T-helper 22 cell (primary cell): ENCODE results near the gene CCDC106.

ENCODE experiments used
- DNase-seq: peaks from one replicate; pipeline ENCODE4 v3.0.0-alpha.2; 2020; ENCODE audit warnings: low read depth

CCDC106 gene

DNA sequence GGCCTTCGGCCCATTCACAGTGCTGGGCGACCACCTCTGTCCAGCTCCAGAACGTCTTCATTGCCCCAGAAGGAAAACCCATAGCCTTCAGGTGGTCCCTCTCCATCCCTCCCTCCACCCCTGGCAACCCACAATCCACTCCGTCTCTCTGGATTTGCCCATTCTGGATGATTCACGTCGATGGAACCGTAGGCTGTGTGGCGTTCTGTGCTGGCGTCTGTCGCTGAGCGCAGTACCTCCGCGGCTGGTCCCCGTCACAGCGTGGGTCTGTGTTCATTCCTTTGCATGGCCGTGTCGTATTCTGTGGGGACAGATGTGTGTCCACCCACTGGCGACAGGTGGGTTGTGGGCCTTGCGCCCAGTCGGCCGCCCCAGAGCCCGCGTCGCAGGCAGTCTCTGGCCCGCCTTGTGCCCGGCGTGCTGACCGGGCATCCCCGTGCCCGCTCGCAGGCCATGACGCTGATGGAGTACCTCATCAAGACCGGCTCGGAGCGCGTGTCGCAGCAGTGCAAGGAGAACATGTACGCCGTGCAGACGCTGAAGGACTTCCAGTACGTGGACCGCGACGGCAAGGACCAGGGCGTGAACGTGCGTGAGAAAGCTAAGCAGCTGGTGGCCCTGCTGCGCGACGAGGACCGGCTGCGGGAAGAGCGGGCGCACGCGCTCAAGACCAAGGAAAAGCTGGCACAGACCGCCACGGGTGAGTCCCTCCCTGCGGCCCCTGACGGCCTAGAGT lies 37.1 kb downstream of the CCDC106 start:
- no peak for DNase-seq

DNA sequence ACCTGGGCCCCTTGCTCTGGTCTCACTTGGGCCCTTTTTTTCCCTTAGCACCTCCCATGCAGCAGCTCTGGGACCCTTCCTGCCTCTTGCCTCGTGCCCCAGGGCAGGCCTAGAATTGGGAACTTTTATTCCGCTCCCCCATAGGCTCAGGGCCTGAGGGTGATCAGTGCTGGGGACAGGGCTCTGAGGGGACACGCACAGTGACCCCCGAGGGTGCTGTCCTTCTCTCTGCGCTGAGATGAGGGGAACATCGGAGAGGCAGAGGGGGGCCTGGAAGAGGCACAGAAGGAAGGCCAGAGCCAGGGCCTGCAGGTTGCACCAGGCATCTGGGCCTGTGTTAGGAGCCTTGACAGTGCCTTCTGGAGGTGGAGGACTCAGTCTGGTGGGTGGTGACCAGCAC lies 37.8 kb downstream of the CCDC106 start:
- no peak for DNase-seq

DNA sequence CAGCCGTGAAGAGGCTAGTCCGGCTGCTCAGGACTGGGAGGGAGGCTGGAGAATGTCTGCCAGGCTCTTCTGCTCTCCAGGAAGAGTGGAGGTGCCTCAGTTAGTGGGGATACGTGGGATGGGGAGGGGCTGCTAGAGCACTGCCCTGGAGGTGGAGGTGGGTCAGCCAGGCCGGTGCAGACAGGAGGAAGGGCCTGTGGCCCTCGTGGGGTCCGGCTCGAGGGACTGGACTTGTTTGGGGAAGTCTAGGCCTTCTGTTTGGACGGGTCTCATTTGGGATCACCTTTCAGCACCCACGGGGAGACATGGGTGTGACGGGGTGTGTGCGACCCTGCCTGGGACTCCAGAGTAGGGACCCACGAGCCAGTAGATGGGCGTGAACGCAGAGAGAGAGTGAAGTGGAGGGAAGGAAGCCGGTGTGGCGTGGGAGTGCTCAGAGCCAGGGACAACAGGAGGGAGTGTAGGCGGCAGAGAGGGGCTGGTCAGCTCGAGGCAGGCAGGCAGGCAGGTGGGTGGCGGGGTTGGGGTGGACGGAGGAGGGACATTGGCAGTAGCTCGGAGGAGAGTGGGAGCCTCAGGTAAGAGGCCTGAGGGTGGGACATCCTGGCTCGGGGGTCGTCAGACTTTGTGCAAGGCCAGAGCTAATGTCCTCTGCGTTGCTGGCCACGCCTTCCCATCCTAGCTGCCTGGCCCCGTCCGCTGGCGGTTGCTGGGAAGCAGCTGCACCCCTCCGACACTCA lies 38.5 kb downstream of the CCDC106 start:
- no peak for DNase-seq

DNA sequence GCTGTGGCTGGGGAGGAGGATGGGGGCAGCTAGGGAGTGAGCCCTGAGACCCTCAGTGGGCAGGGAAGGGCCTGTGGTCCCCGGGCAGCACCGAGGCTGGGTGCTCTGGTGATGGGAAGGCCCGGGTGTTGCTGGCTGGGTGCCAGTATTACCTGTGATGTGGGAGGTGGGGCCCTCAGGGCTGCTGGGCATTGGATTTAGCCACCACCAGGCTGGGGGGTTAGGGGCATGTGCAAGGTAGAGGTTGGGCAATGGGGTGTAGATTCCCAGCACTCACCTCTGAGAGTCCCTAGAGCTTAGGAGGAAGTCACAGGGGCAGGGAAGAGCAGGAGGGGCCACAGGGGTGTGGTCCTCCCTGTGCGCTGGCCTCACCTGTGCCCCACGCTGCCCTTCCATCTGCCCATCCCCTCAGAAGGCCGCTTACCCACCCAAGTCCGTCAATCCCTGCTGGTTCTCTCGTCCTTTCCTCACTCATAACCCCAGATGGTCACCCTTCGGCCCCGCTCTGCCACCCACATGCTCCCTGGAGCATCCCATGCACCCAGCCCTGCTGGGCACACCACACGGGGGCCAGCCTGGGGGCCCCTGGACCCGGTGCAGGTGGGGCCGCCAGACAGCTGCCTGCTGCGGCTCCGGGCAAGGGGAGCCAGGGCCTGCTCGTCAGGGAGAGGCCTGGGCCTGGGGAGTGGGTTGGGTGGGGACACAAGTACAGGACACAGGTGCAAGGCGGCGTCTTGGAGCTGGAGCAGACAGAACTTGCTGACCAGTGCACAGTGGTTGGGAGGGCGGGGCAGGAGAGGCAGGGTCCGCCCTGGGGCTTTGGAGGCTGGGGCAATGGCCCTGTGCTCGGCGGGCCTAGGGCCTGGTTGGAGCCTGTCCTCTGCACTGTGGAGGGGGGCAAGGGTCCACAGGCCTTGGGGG lies 39.5 kb downstream of the CCDC106 start:
- DNase-seq, result no peak

DNA sequence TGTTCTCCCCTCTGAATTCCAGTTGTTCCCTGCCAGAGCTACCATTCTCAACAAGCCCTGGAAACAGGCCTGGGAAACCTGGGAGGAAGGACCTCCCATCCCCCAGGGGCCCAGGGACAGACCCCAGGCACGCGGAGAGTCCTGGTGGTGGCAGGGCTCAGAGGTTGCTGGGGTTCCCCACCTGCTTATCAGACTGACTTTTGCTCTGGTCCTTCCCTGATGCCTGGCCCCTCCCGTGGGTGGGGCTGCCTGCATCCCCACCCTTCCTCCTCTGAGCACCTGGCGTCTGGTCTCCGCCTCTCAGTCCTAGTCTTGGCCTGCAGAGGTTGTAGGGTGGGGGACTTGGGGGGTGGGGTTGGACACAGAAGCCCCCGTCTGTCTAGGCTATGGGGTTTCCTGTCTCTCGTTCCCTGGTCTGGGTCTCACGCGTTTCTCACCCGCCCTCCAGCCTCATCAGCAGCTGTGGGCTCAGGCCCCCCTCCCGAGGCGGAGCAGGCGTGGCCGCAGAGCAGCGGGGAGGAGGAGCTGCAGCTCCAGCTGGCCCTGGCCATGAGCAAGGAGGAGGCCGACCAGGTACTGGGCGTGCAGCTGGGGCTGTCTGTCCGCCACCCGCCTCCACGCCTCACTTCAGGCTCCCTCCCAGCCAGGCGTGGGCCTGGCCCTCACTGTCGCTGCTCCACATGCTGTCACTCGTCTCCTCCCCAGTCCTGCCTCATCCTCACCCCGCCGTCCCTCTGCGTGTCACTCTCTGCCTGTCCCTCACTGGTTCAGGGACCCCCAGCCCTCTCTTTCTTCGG lies 40.6 kb downstream of the CCDC106 start:
- no peak for DNase-seq

DNA sequence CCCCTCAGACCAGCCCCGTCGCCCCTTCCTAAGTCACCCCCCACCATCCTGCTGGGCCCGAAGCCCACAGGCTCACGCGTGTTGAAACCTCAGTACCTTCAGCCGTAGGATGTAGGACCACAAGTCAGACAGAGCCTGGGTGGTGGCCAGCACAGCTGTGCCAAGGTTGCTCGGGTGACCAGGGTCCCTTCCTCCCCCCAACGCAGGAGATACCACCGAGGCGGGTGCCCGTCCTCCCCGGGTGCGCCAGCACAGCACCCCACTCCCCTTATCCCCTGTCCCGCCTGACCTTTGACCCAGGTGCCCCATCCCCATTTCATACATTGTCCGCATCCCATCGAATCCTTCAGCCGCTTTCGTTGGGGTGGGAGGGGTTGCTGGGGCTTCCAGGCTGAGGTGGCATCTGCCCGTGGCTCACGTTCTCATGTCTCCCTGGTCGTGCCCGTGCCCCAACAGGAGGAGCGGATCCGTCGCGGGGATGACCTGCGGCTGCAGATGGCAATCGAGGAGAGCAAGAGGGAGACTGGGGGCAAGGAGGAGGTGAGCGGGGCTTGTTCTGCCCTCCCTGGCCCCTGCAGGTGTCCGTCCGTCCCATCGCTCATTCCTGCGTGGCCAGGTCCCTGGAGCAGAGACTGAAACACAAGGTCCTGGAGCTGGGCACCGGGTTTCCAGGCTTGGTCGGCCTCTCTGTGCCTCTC lies 41.5 kb downstream of the CCDC106 start:
- DNase-seq, result no peak

DNA sequence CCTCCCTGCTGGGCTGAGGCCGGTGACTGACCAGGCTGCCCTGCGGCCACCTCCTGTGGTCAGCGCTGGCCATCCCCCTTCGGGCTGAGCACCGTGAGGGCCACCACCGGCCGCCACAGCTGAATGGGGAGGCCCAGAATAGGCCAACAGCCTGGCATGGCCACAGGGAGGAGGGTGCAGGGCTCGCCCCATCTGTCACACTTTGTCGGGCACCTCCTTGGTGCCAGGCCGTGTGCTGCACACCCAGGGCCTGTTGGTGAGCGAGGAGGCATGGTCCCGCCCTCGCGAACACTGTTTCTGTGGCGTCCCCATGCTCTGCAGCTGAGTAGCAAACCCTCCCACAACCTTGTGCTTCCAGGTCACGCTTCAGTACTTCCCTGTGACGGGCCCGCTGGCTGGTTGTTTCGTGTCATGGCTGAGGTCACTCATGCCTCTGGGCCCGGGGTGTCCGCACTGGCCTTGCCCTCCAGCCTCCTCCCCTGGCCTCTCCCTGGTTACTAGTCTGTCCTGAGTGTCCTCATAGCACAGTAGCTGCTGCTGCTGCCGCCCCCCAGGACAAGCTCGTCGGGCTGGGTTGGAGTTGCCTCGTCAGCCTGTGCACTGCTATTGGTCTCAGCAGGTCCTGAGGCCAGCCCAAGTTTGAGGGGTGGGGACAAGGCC lies 42.2 kb downstream of the CCDC106 start:
- DNase-seq, result no peak

DNA sequence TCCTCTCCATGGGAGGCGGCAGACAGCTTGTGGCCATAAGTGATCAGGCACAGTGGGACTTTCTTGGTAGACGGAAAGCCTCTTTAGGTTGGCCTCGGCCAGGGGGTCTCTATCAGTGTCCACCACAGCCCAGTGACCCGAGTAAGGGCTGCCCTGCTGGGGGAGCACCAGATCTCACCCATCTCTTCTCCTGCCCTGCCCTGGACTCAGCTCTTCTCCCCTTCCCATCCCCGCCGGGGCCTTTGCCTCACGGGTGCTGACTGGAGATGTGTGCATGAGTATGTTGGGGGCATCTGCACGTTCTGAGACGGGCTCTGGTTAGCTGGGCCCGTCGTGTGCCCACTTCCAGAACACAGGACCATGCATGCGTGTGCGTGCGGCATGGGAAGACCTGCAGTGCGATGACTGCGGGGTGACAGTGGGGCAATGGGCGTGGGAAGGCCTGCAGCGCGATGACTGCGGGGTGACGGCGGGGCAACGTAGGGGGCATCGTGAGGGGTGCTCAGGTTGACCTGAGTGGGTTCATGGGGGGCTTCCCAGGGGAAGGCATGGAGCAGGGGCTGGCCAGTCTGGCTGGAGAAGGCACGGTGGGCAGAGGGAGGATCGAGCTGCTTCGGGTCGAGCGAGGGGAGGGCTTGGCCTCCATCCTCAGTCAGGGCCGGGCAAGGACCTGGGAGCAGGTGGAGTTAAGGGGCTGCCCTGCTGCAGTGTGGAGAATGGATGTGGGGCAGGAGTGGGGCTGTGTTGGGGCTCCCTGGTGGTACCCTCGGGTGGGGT lies 42.9 kb downstream of the CCDC106 start:
- DNase-seq, result no peak

DNA sequence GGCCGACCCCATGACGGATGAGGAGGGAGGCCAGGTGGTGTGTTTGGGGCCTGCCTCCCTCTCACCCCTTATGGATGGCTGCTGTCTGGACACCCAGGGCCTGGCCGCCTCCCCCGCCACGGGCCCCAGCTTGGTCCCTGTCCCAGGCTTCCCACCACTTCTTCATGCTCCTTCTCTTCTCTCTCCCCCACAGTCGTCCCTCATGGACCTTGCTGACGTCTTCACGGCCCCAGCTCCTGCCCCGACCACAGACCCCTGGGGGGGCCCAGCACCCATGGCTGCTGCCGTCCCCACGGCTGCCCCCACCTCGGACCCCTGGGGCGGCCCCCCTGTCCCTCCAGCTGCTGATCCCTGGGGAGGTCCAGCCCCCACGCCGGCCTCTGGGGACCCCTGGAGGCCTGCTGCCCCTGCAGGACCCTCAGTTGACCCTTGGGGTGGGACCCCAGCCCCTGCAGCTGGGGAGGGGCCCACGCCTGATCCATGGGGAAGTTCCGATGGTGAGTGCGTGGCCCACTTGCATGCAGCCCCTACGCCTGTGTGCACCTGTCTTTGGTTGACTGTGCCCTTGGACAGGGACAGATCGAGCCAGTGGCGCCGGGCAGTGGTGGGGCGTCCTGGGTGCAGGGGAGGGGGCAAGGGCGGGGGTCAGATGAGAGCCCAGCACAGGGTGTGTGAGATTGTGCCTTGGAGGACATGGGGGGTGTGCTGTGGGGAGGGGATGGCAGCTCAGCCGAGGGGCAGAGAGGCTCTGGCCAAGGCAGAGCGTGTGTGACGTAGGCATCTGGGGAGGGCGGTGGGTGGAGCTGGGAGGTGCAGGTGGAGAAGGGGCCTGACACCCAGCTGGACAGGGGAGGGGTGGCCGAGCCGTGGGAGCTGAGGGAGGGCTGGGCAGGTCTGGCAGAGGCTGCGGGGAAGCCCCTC lies 43.8 kb downstream of the CCDC106 start:
- no peak for DNase-seq

DNA sequence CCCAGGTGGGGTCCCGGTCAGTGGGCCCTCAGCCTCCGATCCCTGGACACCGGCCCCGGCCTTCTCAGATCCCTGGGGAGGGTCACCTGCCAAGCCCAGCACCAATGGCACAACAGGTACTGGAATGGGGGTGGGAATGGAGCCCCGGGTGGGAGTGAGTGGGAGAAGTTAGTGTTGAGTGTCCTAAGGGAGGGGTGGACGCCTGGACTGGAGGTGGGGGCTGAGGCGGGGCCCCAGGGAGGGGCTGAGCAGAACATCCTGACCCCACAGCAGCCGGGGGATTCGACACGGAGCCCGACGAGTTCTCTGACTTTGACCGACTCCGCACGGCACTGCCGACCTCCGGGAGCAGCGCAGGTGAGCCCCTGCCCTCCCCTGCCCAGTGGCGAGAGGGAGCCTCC lies 44.7 kb downstream of the CCDC106 start:
- DNase-seq, result no peak

DNA sequence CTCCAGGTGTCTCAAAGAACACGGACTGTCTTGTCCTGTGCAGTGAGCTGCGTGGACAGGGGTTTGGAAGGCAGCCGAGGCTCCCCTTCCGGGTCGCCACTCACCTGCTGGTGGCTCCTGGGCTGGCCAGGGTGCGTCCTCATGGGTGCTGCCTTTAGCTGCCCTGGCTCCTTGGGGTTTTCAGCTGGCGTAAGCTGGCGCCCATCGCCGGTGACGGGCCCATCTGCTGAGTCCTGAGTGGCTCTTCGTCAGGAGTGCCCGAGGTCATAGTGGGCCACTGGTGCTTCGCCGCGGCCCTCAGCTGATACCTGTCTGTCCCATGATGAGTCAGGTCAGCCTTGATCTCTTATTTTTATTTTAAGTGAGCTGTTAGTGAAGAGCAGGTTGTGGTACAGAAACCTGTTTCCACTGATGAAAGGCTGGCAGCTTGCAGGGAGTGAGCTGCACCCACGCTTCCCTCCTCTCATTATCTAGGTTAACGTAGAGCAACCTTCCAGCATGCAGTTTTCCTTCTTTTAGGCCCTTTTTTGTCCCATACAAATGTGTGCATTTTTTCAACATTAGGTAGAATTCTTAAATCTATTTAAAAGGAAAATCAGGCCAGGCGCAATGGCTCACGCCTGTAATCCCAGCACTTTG lies 45.4 kb downstream of the CCDC106 start:
- no peak for DNase-seq

DNA sequence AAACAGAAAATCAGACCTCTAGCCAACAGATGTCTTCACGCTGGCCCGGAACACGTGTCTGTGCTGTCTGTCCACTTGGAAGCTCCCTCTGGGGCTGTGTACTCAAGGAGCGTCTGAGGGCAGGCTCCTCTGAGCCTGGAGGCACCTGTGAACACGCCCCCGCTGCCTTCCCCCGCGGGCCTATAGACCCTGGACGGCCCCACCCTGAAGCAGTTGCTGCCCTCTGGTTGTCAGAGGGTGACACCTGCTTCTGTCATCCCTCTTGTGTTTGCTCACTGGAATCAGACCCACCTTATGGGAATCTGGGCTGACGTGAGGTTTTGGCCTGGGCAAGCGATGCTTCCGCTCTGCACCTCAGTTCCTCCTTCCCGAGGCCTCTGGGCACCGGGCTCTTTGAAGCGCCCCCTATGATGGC lies 46.2 kb downstream of the CCDC106 start:
- DNase-seq, result no peak

DNA sequence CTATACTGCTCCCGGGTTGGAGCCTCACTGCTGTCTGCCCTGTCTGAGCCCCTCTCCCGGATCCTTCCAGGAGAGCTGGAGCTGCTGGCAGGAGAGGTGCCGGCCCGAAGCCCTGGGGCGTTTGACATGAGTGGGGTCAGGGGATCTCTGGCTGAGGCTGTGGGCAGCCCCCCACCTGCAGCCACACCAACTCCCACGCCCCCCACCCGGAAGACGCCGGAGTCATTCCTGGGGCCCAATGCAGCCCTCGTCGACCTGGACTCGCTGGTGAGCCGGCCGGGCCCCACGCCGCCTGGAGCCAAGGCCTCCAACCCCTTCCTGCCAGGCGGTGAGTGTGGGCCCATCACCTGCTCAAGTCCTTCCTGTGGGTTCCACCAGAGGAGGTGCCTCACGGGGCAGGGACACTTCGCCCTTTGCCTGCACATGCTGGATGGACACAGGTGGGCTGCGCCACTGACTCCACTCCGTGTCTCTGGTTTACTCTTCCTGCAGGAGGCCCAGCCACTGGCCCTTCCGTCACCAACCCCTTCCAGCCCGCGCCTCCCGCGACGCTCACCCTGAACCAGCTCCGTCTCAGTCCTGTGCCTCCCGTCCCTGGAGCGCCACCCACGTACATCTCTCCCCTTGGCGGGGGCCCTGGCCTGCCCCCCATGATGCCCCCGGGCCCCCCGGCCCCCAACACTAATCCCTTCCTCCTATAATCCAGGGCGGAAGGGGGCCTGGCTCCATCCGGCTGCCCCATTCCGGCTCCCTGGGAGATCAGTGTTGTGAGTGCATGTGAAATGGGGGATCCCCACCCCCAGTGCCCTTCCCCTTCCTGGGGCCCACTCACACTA lies 46.9 kb downstream of the CCDC106 start:
- DNase-seq, result no peak

DNA sequence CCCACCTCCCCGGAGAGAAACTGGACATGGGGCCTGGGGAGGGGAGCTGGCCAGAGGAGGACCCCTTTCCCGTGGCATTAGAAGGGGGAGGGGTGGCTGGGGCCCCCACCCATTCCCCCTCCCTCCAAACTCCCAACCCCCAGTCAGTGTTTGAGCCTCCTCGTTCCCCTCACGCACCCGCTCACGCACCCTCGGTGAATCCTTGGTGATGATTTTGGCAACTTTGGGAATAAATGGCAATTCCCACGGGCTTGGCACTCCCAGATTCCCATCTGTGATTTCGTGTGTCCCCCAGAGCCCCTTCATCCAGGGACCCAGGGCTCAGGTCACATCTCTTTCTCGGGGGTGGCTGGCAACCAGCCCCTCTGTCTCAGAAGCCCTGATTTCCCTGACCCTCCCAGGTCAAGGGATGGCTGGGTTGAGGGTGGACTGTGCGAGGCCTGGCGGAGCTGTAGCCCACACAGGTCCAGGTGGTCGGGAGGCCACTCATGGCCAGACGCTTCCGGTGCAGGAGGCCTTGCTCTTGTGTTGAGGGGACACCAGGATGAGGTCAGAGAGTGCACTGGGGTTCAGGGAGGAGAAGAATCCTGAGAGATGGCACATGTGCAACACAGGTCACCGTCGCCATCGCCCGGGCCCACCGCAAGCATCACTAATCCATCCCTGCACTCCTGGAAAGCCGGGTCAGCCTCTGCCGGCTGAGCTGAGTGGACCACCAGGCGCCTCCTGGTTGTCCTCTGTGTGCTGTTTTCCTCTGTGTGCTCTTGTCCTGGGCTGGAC lies 47.7 kb downstream of the CCDC106 start:
- no peak for DNase-seq

DNA sequence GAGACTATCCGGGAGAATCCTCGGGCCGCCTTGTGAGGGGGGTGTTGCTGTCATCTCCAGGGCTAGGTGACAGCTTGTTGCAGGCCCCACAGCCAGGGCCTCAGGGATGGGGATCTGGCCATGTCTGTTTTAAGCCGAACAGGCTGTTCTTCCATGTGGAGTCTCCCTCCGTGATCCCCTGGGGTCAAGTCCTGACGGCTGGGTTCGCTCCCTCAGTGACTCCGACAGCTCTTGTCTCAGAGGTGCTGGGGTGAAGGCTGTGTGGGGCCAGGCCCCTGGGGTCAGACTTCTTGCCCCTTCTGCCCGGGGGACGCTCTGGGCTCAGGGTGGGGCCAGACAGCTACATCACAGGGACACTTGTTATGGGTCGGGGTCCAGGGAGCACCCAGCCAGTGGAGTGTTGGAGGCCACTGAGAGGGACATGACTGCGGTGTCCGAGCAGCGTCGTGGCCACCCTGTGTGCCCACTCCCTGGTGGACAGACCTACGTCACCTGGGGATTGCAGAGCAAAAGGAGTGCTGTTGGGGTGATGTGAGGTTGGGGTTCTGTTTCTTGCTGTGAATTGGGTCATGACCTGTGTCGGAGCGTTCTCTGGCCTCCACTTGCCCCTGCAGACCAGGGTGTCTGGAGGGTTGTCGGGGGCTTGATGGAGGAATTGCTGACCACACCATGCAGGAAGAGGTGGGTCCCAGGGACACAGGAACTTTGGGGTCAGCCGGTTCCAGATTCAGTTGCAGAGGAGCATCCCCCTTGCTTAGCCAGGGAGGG lies 48.5 kb downstream of the CCDC106 start:
- DNase-seq, result no peak

DNA sequence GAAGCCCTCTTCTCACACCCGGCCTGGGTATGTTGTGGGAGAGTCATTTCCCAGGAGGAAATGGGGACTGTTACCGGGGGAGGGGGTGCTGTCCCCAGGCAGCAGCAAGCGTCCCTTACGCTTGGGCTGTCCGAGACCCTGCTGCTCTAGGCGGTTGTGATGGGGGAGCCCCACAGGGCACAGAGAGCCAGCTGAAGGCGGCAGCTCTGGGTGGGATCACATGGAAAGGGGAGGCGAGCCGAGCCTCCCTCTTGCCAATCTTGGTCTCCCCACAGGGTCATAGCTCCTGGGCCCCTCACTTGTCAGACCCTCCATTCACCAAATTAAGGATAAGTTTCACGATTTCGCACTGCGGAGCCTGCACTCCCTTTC lies 49.0 kb downstream of the CCDC106 start:
- no peak for DNase-seq
